Mucosa of stomach (tissue), 1 donor: ENCODE results near the gene ALOX15B.
"Not testable (repeated sequence)": the region's sequence is repeated elsewhere in the genome, so short reads cannot be mapped to it uniquely, and the experiment has no call there.

Experiments
- H3K27me3 ChIP-seq: one replicate; pipeline ENCODE4 v1.7.0; 2013; ENCODE audit warnings: mild to moderate bottlenecking, low read length; ENCODE audit not compliant: control insufficient read depth, insufficient read depth
- H3K36me3 ChIP-seq: one replicate; pipeline ENCODE4 v1.7.0; 2013; ENCODE audit warnings: low read length; ENCODE audit not compliant: control insufficient read depth, insufficient read depth
- H3K4me1 ChIP-seq: one replicate; pipeline ENCODE4 v1.7.0; 2013; ENCODE audit warnings: mild to moderate bottlenecking, low read length; ENCODE audit not compliant: control insufficient read depth, insufficient read depth
- H3K4me3 ChIP-seq: one replicate; pipeline ENCODE4 v1.7.0; 2013; ENCODE audit warnings: low read length
- H3K9ac ChIP-seq: one replicate; pipeline ENCODE4 v1.7.0; 2013; ENCODE audit warnings: mild to moderate bottlenecking, low read length, moderate library complexity
- H3K9me3 ChIP-seq: one replicate; pipeline ENCODE4 v1.7.0; 2013; ENCODE audit warnings: mild to moderate bottlenecking, low read length, moderate library complexity; ENCODE audit not compliant: control insufficient read depth
- donor health status: Pancreatic carcinoma.

ALOX15B gene

GRCh38 chr17:8015957-8016631 is 22.8 kb upstream of the ALOX15B start:
- Histone ChIP-seq H3K9ac (peak overlapping the region; percentile 41), H3K4me1 (peaks cover 34% of the 10 kb centered on the region), H3K9me3 (no peaks in the 10 kb centered on the region), H3K27me3 (peaks cover 36% of the 10 kb centered on the region), H3K36me3 (no peaks in the 10 kb centered on the region), H3K4me3 (no peak overlapping the region)

- no peak overlapping the region for H3K4me3 ChIP-seq
- H3K4me1 ChIP-seq: peaks cover 34% of the 10 kb centered on the region
- peaks cover 36% of the 10 kb centered on the region for H3K27me3 ChIP-seq
- no peaks in the 10 kb centered on the region for H3K36me3 ChIP-seq
- H3K9me3 ChIP-seq: no peaks in the 10 kb centered on the region
- H3K9ac ChIP-seq: peak overlapping the region; percentile 41
Observed at GRCh38 chr17:8016632-8017424, 22.0 kb upstream of the ALOX15B start.

DNA sequence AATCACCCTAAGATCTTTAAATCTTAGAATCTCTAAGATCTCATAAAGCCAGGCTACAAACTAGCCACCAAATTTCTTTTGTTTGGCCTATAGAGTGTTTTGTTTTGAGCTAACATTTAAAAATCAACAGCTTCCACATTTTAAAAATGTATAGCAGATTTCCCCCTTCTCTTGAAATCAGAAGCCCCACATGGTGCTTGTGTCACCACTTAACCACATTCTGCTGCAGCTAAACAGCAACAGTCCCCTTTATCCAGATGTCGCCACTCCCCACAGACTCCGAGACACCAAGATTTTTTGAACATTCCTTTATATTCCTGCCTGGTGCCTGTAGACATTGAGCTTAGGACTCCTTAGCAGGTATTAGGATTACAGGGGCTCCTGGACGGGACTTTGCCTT is 20.4 kb upstream of the ALOX15B start:
- H3K9me3 ChIP-seq: no peaks in the 10 kb centered on the region
- peaks cover 34% of the 10 kb centered on the region for H3K4me1 ChIP-seq
- H3K9ac ChIP-seq: no peak overlapping the region
- no peak overlapping the region for H3K4me3 ChIP-seq
- peaks cover 34% of the 10 kb centered on the region for H3K27me3 ChIP-seq
- no peaks in the 10 kb centered on the region for H3K36me3 ChIP-seq

DNA sequence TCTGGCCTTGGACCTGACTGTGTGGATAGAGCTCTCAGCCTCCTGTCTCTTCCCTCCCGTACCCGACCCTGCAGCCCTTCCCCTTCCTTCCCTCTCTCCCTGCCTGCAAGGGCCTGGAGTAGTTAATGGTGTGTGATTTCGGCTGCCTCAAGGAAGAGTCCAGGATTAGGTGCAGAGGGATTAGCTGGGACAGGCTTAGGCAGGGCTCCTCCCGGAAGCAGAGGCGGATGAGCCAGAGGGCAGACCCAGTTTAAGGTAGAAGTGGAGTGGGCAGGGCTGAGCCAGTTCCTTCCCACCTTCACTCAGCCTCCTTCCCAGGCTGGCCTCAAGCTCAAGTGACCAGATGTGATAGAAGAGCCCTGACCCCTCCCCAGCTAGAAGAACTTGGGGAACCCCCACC is 19.7 kb upstream of the ALOX15B start:
- Histone ChIP-seq H3K4me1 (peaks cover 34% of the 10 kb centered on the region), H3K4me3 (no peak overlapping the region), H3K9me3 (no peaks in the 10 kb centered on the region)

DNA sequence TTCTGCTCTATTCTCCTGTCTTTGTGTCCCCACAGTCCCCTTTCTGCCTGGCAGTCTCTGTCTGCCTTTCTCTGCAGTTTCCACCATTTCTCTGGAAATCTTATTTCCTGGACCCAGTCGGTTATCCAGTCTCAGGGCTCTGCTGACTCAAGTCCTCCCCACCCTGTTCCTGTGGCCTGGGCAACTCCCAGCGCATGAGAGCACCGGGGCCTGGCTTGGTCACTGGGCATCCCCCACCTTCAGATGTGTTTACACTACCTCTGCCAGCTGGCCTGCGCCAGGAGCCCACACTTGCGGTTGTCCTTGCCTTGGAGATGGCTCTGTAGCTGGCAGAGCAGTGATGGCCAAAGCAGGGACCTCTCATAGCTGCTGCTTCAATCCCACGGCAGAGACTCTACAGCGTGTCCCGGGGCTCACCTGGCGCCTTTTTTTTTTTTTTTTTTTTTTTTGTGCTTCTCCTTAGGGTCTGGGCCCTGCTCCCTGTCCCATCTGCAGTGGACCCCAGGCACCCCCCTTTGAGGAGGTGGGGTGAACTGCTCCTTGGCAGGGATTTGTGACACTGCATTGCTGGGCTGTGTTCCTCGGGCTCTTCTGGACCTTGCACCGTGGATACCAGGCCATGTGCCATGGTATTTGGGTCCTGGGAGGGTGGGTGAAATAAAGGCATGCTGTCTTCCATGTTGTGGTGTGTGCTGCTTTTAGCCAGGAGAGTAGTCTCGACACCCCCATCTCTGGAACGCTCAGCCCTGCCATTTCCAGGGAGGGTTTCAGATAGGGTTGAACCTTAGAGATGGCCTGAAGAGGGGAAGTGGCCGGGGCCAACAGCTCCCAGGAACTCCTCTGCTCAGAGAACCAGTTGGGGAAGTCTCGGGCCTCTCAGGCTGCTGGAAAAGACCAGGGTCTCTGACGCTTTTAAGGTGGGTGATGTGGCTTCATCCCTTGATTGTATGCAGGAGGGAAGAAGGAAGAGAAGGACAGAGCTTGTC is 18.9 kb upstream of the ALOX15B start:
- H3K27me3 ChIP-seq: peaks cover 26% of the 10 kb centered on the region
- no peaks in the 10 kb centered on the region for H3K36me3 ChIP-seq
- H3K9me3 ChIP-seq: no peaks in the 10 kb centered on the region
- H3K4me3 ChIP-seq: no peak overlapping the region
- peaks cover 34% of the 10 kb centered on the region for H3K4me1 ChIP-seq
- H3K9ac ChIP-seq: peak overlapping the region; percentile 45

More for the DNA sequence above, 19.7 kb upstream of the ALOX15B start:
- Histone ChIP-seq H3K27me3 (peaks cover 28% of the 10 kb centered on the region), H3K36me3 (no peaks in the 10 kb centered on the region), H3K9ac (peak overlapping the region; percentile 45)

DNA sequence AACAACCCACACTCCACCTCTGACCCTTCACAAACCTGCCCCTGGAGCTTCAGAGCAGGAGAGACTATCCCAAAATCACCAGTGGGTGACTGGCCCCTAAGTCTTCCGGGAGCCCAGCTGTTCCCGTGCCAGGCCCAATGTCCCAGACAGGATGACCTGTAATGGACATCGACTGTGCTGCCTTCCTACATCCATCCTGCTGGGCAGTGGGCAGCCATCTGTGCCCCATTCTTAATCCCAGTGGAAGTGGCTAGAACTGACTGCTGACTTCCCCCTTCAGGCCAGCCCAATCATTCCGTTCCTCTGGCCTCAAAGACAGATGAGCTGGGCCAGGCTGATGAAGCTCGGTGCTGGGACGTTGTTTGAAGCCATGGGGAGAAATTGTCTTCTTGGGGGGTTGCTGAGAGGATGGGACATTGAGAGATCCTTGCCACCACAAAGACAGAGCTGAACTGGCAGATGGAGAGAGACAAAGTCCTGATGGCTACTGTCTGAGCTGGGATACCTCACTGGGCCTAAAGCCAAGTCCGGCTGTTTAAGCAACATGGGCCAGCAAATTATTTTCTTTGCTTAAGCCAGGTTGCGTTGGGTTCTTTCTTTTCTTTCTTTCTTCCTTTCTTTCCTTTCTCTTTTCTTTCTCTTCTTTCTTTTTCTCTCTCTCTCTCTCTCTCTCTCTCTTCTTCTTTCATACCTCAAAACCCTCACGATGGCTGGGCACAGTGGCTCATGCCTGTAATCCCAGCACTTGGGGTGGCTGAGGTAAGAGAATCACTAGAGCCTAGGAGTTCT is 17.9 kb upstream of the ALOX15B start:
- Histone ChIP-seq H3K36me3 (no peaks in the 10 kb centered on the region), H3K27me3 (peaks cover 18% of the 10 kb centered on the region), H3K9me3 (no peaks in the 10 kb centered on the region), H3K4me1 (peaks cover 29% of the 10 kb centered on the region), H3K4me3 (no peak overlapping the region), H3K9ac (no peak overlapping the region)

GRCh38 chr17:8021565-8022359 is 17.1 kb upstream of the ALOX15B start:
- no peaks in the 10 kb centered on the region for H3K9me3 ChIP-seq
- H3K36me3 ChIP-seq: no peaks in the 10 kb centered on the region
- peaks cover 22% of the 10 kb centered on the region for H3K4me1 ChIP-seq
- H3K9ac ChIP-seq: no peak overlapping the region
- H3K27me3 ChIP-seq: peaks cover 10% of the 10 kb centered on the region
- no peak overlapping the region for H3K4me3 ChIP-seq

- Histone ChIP-seq H3K27me3 (peaks cover 8% of the 10 kb centered on the region), H3K4me1 (peaks cover 15% of the 10 kb centered on the region)
Observed at GRCh38 chr17:8022360-8023003, 16.4 kb upstream of the ALOX15B start.

DNA sequence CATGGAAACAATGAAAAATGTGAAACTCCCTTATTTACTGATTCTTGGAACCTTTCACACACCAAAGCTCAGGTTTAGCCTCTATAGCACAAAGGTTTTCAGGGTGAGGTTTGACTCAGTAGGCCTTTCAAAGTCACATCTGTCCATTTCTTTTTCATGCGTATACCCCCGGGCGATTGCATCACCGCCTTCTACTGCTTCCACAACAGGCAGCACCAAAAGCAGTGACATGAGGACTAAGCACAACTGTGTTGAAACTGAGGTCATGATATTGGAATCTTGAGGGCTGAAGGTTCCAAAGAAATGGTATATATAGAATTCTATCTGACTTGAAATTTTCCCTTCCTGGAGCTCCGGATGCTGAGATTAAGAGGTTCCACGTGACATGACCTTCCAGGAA is 14.7 kb upstream of the ALOX15B start:
- H3K4me1 ChIP-seq: peaks cover 12% of the 10 kb centered on the region
- not testable (repeated sequence) for H3K9ac ChIP-seq, H3K9me3 ChIP-seq, H3K36me3 ChIP-seq, H3K27me3 ChIP-seq, H3K4me3 ChIP-seq

More at GRCh38 chr17:8022360-8023003, 16.4 kb upstream of the ALOX15B start:
- Histone ChIP-seq H3K4me3 (no peak overlapping the region), H3K9me3 (no peaks in the 10 kb centered on the region), H3K9ac (no peak overlapping the region), H3K36me3 (no peaks in the 10 kb centered on the region)

GRCh38 chr17:8025176-8025911 is 13.5 kb upstream of the ALOX15B start:
- Histone ChIP-seq H3K4me1 (peaks cover under 1% of the 10 kb centered on the region), H3K36me3 (no peaks in the 10 kb centered on the region), H3K9ac (no peak overlapping the region), H3K4me3 (no peak overlapping the region), H3K9me3 (no peaks in the 10 kb centered on the region), H3K27me3 (peaks cover 8% of the 10 kb centered on the region)
